Fibroblast of mammary gland (primary cell): ENCODE results near the gene GFAP.
"Not testable (repeated sequence)": the region's sequence is repeated elsewhere in the genome, so short reads cannot be mapped to it uniquely, and the experiment has no call there.

Source experiments
- DNase-seq: peaks from one replicate; pipeline ENCODE4 v3.0.0-alpha.2; 2010; ENCODE audit warnings: low read depth
- H3K4me3 ChIP-seq: 2 replicates; pipeline ENCODE4 v1.5.1; 2011; ENCODE audit warnings: low read depth, mild to moderate bottlenecking, low read length, moderate library complexity; ENCODE audit not compliant: control insufficient read depth
- CTCF ChIP-seq: conservative IDR thresholded peaks from 2 replicates; pipeline ENCODE4 v1.5.1; 2011; ENCODE audit warnings: low read depth, low read length, inconsistent platforms; ENCODE audit not compliant: control insufficient read depth, insufficient read depth

The GFAP gene

GRCh38 chr17:44952946-44953475 lies 37.7 kb upstream of the GFAP start:
- DNase-seq, result no peak
- no peak for TF ChIP-seq CTCF
- no peak overlapping the region for H3K4me3 ChIP-seq

- no peak for DNase-seq
- no peak for TF ChIP-seq CTCF
- H3K4me3 ChIP-seq, result peak overlapping the region; percentile 92
Observed at GRCh38 chr17:44948315-44948795, 33.1 kb upstream of the GFAP start.

GRCh38 chr17:44947461-44948314 lies 32.4 kb upstream of the GFAP start, which contains the start of gene KIF18B:
TSS of gene KIF18B (minus strand) at chr17:44947773. CDS start at chr17:44936344, 11,429 bp downstream.
- H3K4me3 ChIP-seq, result peak within 1 kb of the TSS; percentile 92
- peak; percentile 96 for DNase-seq
- no peak for TF ChIP-seq CTCF

GRCh38 chr17:44945652-44946051 lies 30.4 kb upstream of the GFAP start:
- H3K4me3 ChIP-seq, DNase-seq: not testable (repeated sequence)

GRCh38 chr17:44942456-44942855 lies 27.2 kb upstream of the GFAP start:
- no peak overlapping the region for H3K4me3 ChIP-seq
- no peak for TF ChIP-seq CTCF
- no peak for DNase-seq

- TF ChIP-seq CTCF, result no peak
- no peak overlapping the region for H3K4me3 ChIP-seq
- DNase-seq, result no peak
Observed at GRCh38 chr17:44941712-44942331, 26.5 kb upstream of the GFAP start.

- DNase-seq, result no peak
- no peak overlapping the region for H3K4me3 ChIP-seq
- no peak for TF ChIP-seq CTCF
Observed at GRCh38 chr17:44940768-44941167, 25.5 kb upstream of the GFAP start.
